HG03432 (cell line): ENCODE measurements around the gene KCNJ15.
"Not testable (repeated sequence)": the region's sequence is repeated elsewhere in the genome, so short reads cannot be mapped to it uniquely, and the experiment has no call there.

Experiments
- ATAC-seq: cut with Tn5 transposase; IDR thresholded peaks from one replicate; pipeline ENCODE4 v1.9.1; 2021; ENCODE audit warnings: mild to moderate bottlenecking, moderate library complexity; ENCODE audit not compliant: unreplicated experiment

The KCNJ15 gene

DNA sequence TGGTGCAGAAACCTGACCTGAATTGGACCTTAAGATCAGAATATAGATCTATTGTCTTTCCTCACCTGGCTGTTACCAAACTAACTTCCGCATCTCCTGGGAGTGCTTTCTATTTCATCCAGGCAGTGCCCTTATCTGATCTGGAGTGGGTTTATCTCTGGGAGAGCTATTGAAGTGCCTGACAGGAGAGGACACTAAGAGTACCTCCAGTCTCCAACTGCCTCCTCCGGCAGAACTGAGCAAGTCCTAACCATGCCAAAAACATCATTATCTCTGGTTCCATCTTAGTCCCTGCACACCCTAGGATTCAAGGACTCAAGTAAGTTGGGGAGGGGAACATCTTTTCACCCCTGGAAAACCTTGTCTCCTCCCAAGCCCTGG, 12.4 kb upstream of the KCNJ15 start:
- ATAC-seq = no peak

DNA sequence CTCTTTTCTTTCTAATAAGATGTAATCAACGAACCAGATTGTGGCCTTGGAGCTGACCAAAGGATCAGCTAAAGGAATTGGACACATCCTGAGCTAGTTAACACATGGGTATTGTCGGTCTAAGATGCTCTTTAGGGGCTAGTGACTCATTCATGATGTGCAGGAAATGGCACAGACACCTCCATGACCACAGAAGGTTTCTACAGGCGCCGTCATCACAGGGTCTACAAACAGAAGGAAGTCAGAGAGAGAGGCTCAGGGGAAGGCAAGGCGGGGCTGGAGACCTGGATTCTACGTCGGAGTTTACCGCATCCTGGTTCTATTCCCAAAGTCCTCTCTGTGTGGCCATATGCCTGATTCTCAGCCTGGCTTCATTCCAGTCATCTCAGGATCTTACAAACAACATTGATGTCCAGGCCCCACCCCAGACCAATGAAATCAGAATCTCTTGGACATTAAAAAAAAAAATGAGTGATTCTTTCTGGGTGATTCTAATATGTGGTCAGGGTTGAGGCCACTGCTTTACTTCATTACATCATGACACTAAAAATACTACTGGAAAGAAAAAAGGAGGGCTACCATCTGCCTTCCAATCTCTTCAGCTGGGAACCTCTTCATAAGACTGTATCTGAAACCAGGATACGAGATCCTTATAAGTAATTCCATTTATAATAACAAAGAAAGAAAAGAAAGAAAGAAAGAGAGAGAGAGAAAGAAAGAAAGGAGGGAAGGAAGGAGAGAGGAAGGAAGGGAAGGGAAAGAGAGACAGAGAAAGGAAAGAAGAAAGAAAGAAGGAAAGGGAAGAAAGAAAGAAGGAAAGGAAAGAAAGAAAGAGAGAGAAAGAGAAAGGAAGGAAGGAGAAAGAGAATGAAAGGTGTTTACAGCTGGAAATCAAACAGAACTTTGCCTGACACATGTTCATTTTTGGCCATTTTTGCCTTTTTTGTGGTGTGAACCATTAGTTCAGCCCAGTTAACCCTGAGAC, 11.6 kb upstream of the KCNJ15 start:
- peak; percentile 77 for ATAC-seq

DNA sequence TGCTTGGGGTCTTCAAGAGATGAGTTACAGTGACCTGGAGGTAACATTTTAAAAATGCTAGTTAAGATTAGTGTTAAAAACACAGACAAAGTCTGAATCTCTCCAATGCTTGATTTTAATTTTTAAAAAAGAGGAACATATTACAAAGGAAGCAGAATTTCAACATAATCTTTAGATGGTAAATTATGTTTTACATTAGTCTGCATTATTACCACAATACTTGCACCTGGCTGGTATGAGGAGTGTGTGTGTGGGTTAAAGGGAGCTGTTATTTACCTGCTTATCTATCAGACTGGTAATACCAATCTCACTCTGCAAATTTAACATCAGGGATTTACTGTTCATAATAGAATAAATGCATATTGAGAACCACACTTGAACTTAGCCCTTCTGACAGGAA, 10.3 kb upstream of the KCNJ15 start:
- ATAC-seq = no peak

DNA sequence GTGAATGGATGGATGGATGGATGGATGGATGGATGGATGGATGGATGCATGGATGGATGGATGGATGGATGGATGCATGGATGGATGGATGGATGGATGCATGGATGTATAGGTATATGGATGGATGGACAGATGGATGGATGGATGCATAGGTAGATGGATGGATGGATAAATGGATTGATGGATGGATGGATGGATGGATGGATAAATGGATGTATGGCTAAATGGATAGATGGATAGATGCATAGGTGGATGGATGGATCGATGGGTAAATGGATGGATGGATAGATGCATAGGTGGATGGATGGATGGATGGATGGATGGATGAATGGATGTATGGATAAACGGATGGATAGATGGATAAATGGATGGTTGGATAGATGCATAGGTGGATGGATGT, 9.7 kb upstream of the KCNJ15 start:
- ATAC-seq = not testable (repeated sequence)

DNA sequence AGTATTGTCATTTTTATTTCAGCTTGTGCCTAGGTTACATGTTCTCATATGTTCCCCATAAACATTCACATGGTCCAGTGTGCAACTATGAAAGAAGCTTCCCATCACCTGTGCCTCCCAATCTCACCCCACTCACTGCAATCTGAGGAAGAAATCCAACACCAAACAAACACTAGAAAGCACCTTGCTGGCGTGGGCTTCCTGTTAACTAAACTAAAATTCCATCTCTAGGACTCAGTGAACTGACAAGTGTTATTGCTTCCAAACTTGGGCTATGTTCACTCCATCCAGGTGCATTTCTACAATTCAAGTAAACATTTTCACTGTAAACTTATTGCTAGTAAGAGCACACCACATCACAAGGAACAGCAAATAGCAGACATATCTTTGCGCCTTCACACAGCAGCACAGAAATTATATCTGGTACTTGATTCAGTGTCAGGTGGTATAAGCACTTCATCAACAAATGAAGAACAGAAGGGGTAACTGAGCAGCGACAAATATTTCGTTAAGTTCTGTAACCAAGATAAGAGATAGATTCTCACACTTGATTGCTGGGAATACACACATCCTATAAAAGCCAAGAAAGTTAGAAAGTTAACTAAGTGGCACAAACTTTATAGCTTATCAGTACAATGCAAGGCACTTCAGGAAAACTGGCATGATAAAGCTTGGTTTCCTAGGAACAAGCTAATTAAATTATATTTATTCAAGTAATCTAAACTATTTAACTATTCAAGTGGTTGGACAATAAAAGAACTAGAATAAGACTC, 8.9 kb upstream of the KCNJ15 start:
- no peak for ATAC-seq

DNA sequence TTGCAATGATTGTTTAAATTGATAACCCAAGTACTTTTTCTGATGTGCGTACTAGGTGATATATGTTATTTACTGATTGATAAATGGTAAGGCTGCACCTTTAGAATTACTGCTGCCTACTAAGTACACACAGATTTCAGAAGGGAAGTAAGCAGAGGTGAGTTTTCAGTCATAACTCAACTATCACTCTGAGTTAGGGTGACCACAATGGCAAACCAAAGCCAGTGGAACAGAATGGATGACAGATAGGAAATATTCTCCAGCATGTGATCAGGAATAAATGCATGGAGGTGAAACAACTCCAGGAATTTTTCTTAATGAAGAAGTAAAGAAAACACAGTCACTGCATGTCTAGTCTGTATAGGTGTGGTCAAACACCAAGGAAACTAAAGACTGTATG, 7.5 kb upstream of the KCNJ15 start:
- ATAC-seq = peak; percentile 77

DNA sequence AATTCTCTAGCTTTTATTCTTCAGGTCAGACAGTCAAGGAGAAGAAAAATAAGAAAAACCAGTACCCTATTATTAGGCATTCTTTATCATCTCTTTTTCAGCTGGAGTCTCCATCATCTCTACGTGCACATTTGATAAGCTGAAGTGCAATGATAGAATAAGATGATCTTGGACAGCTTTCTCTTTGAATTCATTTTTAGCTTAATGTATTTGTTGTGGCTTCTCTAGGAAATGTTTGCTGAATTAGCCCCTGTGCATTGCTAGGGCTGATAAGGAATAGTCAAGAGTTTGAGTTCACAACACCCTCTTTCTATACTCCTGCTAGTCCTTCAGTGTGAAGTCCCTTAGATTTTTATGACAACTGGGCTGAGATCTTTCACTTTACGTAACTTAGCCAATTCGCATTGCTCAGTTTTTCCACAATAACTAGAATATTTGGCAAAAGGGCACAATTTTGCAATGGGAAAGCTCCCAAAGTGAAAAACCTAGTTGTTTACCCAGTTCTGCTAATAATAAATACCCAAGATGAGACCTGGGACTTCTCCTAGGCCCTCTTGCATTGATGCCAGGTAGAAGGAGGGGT, 7.0 kb upstream of the KCNJ15 start:
- ATAC-seq = peak; percentile 23

DNA sequence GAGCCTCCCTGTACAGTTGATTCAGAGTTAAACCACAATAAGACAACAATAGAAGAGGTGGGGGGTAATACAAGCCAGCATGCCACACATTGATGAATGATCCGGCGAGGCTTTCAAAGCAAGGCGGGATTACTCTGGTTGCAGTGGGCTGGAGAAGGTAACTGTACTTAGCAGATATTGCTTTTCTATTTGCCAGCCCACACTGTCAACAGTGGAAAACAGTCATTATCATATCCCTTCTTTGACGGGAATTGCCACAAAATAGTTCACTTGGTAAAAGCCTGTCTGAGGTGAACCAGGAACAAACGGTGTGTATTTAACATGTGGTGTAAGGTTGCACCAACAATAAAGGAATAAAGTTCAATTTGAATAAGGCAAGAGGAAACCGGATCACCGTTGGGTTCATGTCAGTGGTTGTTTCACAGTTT, 5.8 kb upstream of the KCNJ15 start:
- ATAC-seq = no peak

DNA sequence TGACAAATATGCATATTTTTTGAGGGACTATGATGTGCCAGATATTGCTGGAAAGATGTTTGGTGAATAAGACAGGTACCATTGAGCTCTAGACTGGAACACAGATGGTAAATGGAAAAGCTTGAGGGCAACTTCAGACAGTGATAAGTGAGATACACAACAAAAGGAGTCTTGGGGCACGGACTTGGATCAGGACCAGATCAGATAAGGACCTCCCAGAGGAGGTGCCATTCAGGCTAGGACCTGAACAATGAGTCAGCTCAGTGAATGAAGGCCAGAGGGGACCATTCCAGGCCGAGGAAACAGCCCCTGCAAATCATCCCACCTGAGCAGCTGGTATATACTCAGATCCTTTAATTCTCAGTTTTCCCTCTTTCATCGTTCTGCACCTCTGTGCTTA, 1.8 kb upstream of the KCNJ15 start:
- ATAC-seq = no peak

DNA sequence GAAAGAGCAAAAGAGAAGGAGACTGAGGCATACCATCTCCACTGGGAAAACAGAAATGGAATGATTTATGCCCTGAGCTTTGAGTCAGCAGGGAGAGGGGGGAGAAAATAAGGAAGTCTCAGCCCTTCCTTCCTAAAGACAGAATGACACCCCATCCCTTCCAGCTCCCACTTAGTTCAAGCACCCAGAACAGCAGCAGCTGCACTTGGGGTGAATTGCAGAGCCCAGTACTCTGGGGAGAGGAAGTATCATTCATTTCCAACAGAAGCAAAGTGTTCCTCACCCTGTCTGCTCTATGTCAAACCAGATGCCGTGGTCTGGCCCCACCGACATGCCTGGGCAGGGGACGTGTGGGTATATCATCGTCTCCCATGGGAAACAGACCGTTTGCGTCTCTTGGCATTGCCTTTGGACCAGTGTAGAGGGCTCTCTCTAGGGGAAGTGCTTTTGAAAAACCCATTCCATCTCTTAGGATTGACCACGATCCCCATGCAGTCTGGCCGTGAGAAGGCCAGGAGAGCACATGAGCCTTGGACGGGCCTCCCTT, 1.1 kb upstream of the KCNJ15 start:
- no peak for ATAC-seq

DNA sequence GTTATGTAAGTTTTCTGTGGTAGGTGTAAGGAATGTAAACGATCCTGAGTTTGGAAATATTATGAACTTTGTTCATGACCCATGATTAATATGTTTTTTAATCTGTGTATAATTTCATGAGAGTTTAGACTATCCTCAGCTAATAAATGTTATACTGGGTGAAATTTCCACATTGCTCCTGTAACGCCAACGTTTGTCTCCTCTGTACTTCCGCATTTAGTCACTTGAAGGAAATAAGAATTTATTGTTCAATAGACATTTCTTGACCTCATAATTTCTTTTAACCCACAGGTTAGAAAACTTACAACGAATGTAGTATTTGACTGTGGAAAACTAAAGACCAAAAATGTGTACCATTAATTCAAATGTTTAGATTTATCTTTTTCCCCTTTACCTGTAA, 876 bp downstream of the KCNJ15 start:
- no peak for ATAC-seq

DNA sequence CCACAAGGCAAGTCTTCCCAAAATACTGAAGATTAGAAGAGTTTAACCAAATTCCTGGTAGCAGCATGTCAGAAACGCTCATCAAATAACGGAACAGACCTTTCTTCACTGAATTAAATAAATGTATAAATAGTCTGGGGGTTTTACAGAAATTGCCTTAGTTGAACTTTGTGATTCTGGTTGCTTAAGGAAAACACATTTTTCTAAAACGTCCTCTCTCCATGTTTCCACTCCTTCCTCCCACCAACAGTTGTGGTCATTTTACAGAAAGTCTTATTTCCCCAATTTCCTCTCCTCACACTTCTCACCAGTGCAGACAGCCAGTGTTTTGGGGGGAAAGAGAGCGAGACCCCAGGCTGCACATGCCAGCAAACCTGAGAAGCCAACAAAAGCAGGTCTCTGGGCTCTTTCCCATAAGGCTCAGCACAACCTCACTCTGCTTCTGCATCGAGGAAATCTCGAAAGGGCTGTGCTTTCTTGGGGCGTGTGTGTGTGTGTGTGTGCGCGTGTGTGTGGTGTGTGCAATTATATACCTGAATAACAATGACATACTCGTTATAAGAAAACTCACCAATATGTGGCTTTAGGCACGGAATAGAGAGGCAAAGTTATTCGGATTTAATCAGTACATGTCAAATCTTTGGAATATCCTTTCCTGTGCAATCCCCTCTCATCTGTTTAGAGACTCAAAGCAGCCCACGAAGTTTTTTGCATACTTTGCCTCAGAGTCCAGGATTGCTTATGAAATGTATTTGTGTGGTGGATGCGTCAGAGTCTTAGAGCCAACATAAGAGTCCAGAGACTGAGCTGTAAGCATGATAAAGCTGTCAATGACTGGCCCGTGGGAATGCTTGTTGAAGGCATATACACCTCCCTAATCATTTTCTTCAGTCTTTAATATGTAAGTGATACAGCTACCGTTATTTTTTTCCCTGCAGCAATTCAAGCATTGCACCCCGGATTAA, 2.0 kb downstream of the KCNJ15 start:
- no peak for ATAC-seq

DNA sequence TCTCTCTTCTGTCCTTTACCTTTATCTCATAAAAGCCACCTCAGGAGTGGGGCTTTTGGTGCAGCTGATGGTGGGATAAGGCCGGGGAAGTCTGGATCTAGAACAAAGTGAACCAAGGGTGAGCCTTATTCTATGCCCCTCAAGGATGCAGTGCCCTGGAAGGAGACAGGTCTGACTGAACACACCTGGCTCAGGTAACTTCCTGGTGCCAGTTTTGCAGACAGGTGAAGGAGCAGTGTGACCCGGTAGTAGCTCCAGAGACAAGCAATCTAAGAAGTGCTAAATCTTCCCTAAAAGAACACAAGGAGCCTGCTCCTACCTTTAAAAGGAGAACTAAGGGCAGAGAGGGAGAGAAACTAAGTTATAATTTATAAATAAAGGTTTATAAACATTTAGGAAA, 2.9 kb downstream of the KCNJ15 start:
- no peak for ATAC-seq

DNA sequence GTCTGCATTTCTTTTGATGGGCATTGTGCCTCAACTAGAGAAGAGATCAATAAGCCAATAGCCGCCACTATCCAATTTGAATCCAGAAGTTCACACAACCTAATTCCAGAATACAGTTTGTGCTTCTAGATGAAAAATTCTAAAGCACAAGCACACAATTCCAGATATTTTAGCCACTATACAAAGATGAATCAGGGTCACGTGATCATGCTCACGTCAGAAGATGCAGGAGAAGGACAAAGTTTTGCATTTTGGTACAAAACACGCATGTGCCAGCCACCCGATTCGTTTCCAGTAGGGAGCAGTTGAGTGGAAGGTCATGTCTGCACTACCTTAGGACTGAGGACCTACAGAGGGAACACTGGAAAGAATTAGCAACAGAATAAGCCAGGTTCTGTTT, 3.6 kb downstream of the KCNJ15 start:
- ATAC-seq = no peak

DNA sequence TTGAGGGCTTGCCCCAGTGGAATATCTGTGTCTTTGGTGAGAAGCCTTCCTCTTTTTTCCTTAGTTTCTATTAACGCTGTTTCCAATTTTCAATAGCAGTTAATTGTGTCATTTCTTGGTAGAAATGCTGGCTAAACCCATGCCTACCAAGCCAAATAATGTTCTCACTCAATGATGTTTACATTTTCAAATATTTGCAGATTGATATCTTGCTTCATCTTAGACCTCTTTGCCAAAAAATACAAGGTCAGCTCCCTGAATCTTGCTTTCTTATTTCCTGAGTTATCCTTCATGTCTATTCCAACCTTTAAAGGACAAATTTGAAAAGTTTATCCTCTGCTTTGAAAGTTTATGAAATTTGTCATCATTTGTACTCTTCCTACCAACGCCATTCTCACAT, 5.1 kb downstream of the KCNJ15 start:
- no peak for ATAC-seq

DNA sequence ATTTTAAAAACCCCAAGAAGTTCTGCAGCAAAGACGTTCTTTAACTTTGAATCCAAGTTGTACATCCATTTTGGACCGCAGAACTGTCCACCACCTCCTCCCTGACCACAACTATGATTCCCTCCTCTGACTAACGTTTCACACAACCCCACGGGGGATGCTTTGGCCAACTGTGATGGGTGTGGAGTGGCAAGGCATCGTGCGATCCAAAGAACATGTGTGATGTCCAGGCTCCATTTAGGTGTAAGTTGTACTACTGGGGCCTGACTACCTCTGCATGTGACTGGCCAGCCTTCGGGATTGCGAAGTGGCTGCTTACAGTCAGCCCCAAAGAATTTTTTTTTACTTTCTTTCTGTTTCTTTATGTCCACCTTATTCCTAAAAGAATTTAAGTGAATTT, 6.7 kb downstream of the KCNJ15 start:
- ATAC-seq = no peak

DNA sequence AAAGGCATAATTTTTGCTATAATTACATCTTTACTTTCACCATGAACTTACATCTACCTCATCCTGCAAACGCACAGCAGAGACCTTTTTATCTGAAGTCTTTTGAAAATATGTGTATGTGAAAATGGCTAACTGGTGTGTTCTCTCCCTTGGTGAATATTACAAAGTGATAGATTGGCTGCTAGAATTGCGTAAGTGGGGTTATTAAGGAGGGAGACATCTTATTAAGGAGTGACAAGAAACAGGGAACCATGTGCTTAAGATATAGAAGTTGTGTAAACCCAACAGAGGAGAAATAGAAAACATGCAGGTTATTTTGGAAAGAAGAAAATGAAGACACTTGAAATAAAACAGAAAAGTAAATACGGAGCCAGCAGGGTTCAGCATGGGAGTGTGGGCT, 7.8 kb downstream of the KCNJ15 start:
- ATAC-seq = no peak

DNA sequence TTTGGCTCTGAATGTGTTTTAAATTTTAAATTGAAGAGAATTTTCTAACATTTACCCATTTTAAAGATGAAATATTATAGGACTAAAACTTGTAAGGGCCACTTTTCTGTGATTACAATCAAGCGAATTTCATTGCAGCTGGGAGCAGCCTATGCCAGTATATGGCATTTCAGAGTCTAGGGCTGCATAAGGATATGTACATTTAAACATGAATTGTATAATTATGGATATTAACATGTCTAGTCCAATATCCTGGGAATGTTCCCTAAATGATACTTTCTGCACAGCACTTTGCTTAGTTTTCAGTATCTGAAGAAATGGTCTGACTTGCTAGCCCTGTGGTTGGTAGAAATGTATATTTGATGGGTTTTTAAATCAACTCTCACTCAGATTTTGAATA, 8.4 kb downstream of the KCNJ15 start:
- no peak for ATAC-seq

DNA sequence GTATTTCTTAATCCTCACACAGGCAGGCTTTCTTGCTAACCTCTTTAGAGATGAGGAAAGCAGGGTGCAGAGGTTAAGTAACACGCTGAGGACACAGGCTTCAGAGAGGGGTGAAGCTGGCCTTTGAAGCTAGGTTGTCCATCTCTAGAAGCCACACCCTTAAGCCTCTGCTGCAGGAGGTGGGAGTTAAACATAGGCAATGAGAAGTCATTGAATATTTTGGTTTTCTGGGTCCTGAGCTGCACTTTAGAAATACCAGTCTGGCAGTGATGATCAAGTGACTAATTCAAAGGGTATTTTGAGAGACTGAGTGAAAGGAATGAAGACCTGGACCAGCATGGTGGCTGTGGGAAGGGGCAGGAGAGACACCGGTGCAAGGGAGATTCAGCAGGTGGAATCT, 9.9 kb downstream of the KCNJ15 start:
- no peak for ATAC-seq

DNA sequence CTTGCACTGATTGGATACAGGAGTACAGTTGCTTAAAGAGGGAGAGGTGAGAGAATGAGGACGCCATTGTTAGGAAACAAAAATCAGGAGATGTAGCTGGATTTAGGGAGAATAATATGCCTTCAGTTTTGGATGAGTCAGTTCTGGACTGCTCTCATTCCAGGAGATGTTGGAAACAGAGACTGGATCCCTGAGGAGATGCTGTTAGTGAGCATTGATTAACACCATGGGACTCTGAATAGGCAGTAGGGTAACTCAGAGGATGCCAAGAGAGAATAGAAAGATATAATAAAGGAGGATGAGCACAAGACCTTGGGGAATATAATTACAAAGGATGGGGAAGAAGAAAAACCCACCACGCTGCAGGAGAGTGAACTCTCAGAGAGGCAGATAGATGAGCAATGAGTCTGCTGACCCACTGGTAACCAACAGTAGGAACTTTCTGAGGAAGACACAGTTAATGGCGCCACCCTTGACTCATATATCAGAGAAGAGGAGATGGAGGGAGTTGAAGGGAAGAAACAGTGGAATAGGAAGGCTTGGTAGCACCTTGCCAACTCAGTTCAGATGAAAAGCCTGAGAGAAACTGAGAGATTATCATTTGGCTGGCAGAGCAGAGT, 10.5 kb downstream of the KCNJ15 start:
- ATAC-seq = no peak
